LNCaP clone FGC (cell line): ENCODE measurements around the gene INF2.
"Not testable (repeated sequence)": the region's sequence is repeated elsewhere in the genome, so short reads cannot be mapped to it uniquely, and the experiment has no call there.

Experiments
- DNase-seq: peaks from one replicate; pipeline ENCODE4 v3.0.0-alpha.2; 2011; ENCODE audit warnings: low read depth
- H3K4me3 ChIP-seq: 2 replicates; pipeline ENCODE4 v1.5.1; 2011; ENCODE audit warnings: mild to moderate bottlenecking, low read depth, low read length, control low read depth
- TF ChIP-seq, protein P1 (sequence below): IDR thresholded peaks from 2 replicates; pipeline ENCODE4 v1.5.1; 2012; ENCODE audit warnings: mild to moderate bottlenecking; ENCODE audit not compliant: control insufficient read depth, insufficient read depth; ENCODE audit errors: extremely low read depth

Gene INF2

DNA sequence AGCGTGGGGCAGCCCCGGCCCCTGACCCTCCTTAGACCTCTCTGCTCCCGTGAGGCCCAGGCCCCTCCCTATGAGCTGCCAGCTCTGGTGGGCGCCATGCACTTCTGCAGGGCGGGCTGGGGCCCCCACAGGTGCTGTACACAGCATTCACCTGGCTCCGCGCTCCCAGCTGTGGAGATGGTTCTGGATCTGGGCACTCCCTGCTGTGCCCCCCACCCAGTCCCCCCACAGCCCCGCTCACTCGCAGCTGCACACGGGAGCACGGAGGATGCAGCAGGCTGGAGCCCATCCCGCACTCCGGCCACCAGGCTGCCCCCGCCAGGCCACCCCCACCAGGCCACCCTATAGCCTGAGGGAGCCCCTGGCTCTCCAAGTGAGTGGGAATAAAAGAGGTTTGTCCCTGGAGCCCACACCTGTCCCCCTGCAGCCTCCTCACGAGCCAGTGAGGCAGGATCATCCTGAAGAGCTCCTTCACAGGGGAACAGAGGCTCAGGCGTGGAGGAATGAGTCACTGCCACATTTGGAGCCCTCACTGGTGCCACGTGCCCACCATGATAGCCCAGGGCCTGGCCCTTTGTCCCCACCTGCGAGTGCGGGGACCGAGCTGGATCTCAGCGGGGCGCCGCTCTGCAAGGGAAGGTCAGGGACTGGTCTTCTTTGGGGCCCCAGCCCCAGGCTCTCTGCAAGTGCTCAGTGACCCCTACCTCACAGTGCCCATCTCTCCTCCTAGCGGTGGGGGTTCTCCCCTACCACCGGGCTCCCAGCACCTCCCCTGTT lies 36.5 kb downstream of the INF2 start:
- H3K4me3 ChIP-seq: no peak overlapping the region
- no peak for DNase-seq
- TF ChIP-seq, protein P1, sequence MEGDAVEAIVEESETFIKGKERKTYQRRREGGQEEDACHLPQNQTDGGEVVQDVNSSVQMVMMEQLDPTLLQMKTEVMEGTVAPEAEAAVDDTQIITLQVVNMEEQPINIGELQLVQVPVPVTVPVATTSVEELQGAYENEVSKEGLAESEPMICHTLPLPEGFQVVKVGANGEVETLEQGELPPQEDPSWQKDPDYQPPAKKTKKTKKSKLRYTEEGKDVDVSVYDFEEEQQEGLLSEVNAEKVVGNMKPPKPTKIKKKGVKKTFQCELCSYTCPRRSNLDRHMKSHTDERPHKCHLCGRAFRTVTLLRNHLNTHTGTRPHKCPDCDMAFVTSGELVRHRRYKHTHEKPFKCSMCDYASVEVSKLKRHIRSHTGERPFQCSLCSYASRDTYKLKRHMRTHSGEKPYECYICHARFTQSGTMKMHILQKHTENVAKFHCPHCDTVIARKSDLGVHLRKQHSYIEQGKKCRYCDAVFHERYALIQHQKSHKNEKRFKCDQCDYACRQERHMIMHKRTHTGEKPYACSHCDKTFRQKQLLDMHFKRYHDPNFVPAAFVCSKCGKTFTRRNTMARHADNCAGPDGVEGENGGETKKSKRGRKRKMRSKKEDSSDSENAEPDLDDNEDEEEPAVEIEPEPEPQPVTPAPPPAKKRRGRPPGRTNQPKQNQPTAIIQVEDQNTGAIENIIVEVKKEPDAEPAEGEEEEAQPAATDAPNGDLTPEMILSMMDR: no peak

- TF ChIP-seq, protein P1: no peak
- DNase-seq: no peak
- H3K4me3 ChIP-seq: no peak overlapping the region
Measured at GRCh38 chr14:104726600-104727451, 37.4 kb downstream of the INF2 start.

DNA sequence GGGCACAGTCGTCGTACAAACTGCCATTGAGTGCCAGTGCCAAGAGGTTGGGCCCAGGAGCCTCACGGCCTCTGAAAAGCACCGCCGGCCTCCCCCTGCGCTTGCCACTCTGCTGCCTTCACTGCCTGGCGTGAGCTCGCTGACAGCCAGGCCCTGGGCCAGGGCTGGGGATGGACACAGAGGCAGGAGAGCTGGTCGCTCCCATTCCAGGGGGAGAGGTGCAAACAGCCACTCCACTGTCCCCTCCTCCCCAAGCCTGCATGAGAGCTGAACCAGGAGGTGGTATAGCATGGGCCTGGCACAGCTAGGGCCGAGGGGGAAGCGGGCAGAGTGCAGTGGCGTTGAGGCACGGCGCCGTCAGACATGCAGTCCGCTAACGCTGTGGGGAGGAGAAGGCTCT lies 39.2 kb downstream of the INF2 start:
- DNase-seq: no peak
- TF ChIP-seq, protein P1: no peak
- H3K4me3 ChIP-seq: no peak overlapping the region

- H3K4me3 ChIP-seq, DNase-seq: not testable (repeated sequence)
Measured at GRCh38 chr14:104729176-104729834, 39.9 kb downstream of the INF2 start.

DNA sequence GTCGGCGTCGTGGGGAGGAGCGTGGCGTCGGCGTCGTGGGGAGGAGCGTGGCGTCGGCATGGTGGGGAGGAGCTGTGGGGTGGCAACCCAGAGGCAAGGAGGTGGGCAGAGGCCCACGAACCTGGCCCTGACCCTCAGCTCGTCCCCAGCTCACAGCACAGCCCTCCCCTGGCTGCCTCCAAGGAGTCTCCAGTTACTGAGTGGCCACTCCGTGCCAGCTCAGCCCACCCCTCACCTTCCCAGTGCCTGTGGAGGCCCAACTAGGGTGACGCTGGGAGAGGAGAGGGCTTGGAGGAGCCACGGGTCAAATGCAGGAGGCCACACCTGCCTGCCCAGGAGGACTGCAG lies 40.4 kb downstream of the INF2 start:
- DNase-seq: no peak
- no peak overlapping the region for H3K4me3 ChIP-seq
- TF ChIP-seq, protein P1: no peak

- DNase-seq: no peak
- TF ChIP-seq, protein P1: no peak
- H3K4me3 ChIP-seq: no peak overlapping the region
Measured at GRCh38 chr14:104730487-104730886, 41.1 kb downstream of the INF2 start.
